ENCODE results near the gene CHMP5.

CHMP5 gene

DNA sequence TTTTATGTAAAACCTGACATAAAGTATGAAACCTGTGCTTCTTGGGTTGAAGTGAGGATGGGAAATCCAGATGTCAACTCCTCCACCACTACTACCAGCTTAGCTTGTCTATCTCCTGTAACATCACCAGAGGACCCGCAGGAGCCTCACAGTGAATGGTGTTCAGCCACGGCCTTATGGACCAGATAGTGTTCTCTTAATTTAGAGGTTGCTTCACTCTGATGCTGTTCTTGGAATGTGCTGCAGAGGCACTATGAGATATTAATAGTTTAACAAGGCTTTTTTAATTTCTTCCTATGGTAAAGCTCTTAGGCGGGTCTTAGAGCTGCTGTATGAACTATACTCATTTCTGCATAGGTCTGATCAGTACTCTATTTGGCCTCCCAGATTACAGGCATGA lies 53.4 kb downstream of the CHMP5 start:
- DNase-seq (ENCODE audit: low spot score), result no peak

DNA sequence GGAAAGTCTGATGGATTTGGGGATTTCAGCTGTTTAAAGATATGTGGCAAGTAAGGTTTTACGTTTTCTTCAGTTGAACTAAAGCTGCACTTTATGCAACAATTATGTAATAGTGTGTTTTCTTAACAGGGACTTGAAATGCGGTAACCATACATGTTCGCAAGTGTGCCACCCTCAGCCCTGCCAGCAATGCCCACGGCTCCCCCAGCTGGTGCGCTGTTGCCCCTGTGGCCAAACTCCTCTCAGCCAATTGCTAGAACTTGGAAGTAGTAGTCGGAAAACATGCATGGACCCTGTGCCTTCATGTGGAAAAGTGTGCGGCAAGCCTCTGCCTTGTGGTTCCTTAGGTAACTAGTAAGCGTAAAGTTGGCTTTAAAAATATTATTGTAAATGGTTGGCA lies 53.9 kb downstream of the CHMP5 start:
- no peak for DNase-seq (ENCODE audit: low spot score)

DNA sequence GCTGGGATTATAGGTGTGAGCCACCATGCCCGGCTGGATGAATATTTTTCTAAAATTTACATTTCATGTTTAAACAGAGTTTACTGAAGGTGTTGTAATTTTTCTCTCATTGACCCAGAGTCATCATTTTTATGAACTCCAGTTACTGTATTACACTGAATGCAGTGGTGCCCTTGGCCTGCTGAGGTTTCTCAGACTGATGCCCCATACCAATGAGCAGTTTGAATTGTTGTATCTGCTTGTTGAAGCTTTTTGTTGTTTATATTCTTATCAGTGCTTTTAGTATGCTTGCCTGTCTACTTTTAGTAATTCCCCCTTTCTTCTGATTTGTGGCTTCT lies 55.4 kb downstream of the CHMP5 start:
- DNase-seq (ENCODE audit: low spot score), result no peak

DNA sequence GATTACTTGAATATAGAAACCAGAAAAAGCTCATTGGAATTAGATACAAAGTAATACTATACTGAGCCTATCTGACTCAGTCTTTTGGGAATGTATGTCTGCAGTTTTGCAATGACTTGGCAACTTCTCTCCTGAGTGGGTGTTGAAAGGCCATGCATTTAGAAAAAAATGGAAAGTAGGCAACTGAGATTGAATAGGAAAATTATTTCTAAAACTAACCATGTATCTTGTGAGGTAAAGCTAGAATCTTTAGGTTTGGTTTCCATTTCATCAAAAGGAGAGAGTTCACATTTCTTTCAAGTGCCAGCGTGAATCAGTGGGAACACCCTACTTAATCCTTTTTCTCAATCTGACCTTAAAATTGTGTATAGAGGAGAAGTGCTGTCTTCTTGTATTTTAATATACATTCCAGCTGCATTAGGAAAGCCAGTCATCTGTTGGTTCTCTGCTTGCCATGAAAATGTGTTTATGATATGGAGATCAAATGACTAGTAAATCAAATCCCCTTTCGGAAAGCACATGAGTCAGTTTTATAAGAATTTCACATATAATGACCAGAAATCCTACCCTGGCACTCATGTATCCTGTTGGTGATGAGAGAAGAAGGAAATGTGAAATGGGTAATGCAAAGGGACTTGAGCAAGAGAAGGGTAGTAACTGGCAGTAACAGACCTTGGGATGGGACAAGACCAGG lies 55.9 kb downstream of the CHMP5 start:
- DNase-seq (ENCODE audit: low spot score), result peak; percentile 84

DNA sequence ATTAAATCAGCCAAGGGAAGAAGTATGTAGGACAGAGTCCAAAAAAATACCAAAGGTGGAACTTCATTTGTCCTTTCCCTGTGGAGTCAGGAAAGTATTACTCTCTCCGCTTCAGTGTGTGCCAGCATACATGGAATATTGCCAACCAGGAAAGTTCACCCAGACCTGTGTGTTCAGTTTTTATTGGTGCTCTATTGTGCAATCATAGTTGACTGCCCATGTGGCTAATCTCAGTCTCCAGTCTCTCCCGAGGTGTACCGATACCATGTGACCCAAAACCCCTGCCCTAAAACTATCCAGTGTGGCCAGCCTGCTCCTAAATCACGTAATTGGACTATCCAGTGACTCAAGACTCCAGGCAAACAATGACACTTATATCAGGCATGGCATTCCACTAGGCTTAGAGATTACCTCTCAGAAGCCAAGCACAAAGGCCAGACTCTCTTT lies 64.3 kb downstream of the CHMP5 start:
- DNase-seq (ENCODE audit: low spot score), result peak; percentile 69

DNA sequence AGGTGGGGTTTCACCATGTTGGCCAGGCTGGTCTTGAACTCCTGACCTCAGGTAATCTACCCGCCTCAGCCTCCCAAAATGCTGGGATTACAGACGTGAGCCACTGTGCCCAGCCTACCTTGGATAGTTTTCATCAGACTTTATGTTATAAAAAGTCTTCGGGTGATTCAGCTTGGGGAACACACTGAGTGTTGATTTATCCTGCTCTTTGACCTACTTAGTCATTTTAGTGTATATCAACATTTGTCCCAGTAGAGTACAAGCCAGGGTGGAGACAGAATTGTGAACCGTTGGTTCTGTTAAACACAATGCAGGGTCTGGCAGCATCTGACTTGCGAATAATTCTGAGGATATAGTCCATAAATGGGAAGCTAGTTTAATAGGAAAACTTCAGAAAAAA lies 65.1 kb downstream of the CHMP5 start:
- DNase-seq (ENCODE audit: low spot score), result no peak

DNA sequence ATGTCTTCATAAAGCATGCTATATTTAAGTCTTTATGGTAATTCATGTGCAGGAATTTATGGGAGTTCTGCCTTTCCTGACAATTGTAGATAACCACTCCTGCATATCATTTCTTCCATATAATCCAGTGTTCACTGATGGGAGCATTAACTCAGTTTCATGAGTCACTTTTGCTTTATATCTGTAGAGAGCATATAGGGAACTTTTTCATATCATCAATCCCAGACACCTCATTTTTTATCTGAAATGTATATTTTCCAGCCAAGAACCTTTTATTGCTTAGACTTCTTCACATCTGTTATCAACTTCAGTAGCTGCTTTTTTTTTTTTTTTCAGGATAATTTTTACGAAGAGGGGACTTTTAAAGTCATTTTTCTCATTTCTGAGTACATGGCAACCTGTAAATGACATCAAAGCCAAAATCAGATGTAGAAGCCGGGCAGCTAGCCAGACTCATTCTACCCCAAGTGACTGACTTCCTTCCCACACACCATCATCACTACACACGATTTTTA lies 66.6 kb downstream of the CHMP5 start:
- no peak for DNase-seq (ENCODE audit: low spot score)

All from GM03348 (cell line).